H1 (cell line): ENCODE measurements around the gene UNC13D. TPM values are rescaled to one million over a fixed set of nuclear protein-coding genes. Genes with fewer than 3 reads are reported as not detected.
A peak's percentile ranks its signal among the peaks of the same experiment; 100 is the strongest.

ENCODE experiments used
- CBX5 ChIP-seq: fragments of 300-800, 300-1000 bp; sonication (generic); IDR thresholded peaks from 2 replicates; pipeline ENCODE4 v1.7.1; 2016; ENCODE audit warnings: antibody characterized with exemption, low read length, low read depth
- CTCF ChIP-seq, 3 experiments: IDR thresholded peaks; 1 replicate in 2 of 3; 2 replicates in 1 of 3; pipeline versions ENCODE4 v1.5.1 to v1.6.1; 2011; ENCODE audit warnings: low read length in 3 of 3, mild to moderate bottlenecking in 3 of 3, inconsistent platforms in 2 of 3, low read depth in 1 of 3, moderate library complexity in 1 of 3; ENCODE audit not compliant: insufficient read depth in 1 of 3; ENCODE audit errors: control extremely low read depth in 1 of 3
- E2F6 ChIP-seq: IDR thresholded peaks from 2 replicates; pipeline ENCODE4 v1.6.1; 2012; ENCODE audit warnings: inconsistent platforms
- EZH2 ChIP-seq: fragments of 200-600 bp; sonication (generic); IDR thresholded peaks from 2 replicates; pipeline ENCODE4 v1.7.1; 2012; ENCODE audit warnings: low read depth, mild to moderate bottlenecking, moderate library complexity, low read length, inconsistent platforms; ENCODE audit not compliant: severe bottlenecking
- GTF2F1 ChIP-seq: IDR thresholded peaks from 2 replicates; pipeline ENCODE4 v1.6.1; 2012; ENCODE audit warnings: low read depth, low read length, improper control_type of control experiment, borderline replicate concordance
- HDAC2 ChIP-seq, 2 experiments: fragments of 300-600 bp in 1 of 2; sonication (generic) in 1 of 2; IDR thresholded peaks; 2 replicates each; pipeline ENCODE4 v1.6.1; 2011 to 2012; ENCODE audit warnings: low read depth in 2 of 2, low read length in 2 of 2, mild to moderate bottlenecking in 2 of 2, moderate library complexity in 2 of 2, borderline replicate concordance in 1 of 2, inconsistent platforms in 1 of 2
- HDAC6 ChIP-seq: IDR thresholded peaks from one replicate; pipeline ENCODE4 v1.7.1; 2012; ENCODE audit warnings: low read depth, mild to moderate bottlenecking, inconsistent platforms, low read length, moderate library complexity
- KDM4A ChIP-seq: IDR thresholded peaks from one replicate; pipeline ENCODE4 v1.7.1; 2012; ENCODE audit warnings: low read depth, mild to moderate bottlenecking, moderate library complexity, low read length, inconsistent platforms; ENCODE audit not compliant: severe bottlenecking
- PHF8 ChIP-seq: fragments of 200-600 bp; sonication (generic); conservative IDR thresholded peaks from 2 replicates; pipeline ENCODE4 v1.7.1; 2012; ENCODE audit warnings: low read depth, mild to moderate bottlenecking, inconsistent platforms, low read length, moderate library complexity
- RXRA ChIP-seq: IDR thresholded peaks from 2 replicates; pipeline ENCODE4 v1.6.1; 2011; ENCODE audit warnings: low read depth, mild to moderate bottlenecking, low read length, moderate library complexity; ENCODE audit not compliant: insufficient read depth
- SIN3A ChIP-seq, 2 experiments: IDR thresholded peaks in 1 of 2; conservative IDR thresholded peaks in 1 of 2; 2 replicates each; pipeline ENCODE4 v1.6.1; 2011 to 2012; ENCODE audit warnings: low read length in 2 of 2, improper control_type of control experiment in 1 of 2, low read depth in 1 of 2, mild to moderate bottlenecking in 1 of 2
- SIRT6 ChIP-seq: IDR thresholded peaks from one replicate; pipeline ENCODE4 v1.7.1; 2012; ENCODE audit warnings: low read length, inconsistent platforms
- TAF7 ChIP-seq: optimal IDR thresholded peaks from 2 replicates; pipeline ENCODE3; 2011; ENCODE audit warnings: low read depth, mild to moderate bottlenecking, inconsistent platforms, low read length, moderate library complexity, borderline replicate concordance
- USF2 ChIP-seq: IDR thresholded peaks from 2 replicates; pipeline ENCODE4 v1.6.1; 2011; ENCODE audit warnings: low read length, improper control_type of control experiment
- YY1 ChIP-seq: IDR thresholded peaks from 2 replicates; pipeline ENCODE4 v1.6.1; 2011; ENCODE audit warnings: low read depth, mild to moderate bottlenecking, low read length
- ZNF274 ChIP-seq: IDR thresholded peaks from 2 replicates; pipeline ENCODE4 v1.7.0; 2012; ENCODE audit warnings: low read length, borderline replicate concordance; ENCODE audit errors: extremely low read depth
- polyA plus RNA-seq, 7 experiments: library from polyadenylated mRNA; depleted of rRNA in 3 of 7; stranded (reverse) in 5 of 7; unstranded in 2 of 7; fragments of >200 nt in 5 of 7; fragments of 200-250 nt in 2 of 7; gene quantifications; 1 replicate in 5 of 7; 2 replicates in 1 of 7; 4 replicates in 1 of 7; pipeline versions ENCODE4 v1.2.1 to v1.2.3, GENCODE V29; 2011 to 2013; ENCODE audit warnings: missing spikeins in 2 of 7, mixed read lengths in 2 of 7
- total RNA-seq: library from RNA; stranded (reverse); fragmentation: NEBNext Ultra II Directional; extraction: Animal tissue kit (Norgen Biotek cat#: 25700); gene quantifications from 2 replicates; pipeline ENCODE4 v1.2.1, GENCODE V29; 2021

UNC13D gene
- total and polyA plus RNA-seq, 2 of the 8 experiments (the other 6 are each of a cell fraction or from before 2014, with no cell fraction given) = 3.6 to 8.4 TPM

- TF ChIP-seq RXRA (no peak), USF2 (no peak), SIN3A (conservative IDR thresholded peaks at IDR 0.05 in 1 of 2, IDR thresholded peaks at IDR 0.05 in 1 of 2; ENCODE audit: low read depth in 1 of 2, low read length in 2 of 2) (0 out of 4 replicates have a peak, but pooled peaks have one; percentile 18 to 45), HDAC6 (no peak), PHF8 (no peak), ZNF274 (no peak), HDAC2 (IDR thresholded peaks at IDR 0.05; ENCODE audit: borderline replicate concordance in 1 of 2, low read depth in 2 of 2, low read length in 2 of 2) (no peak), EZH2 (peak; percentile 11), YY1 (no peak), CBX5 (no peak), TAF7 (peak; percentile 28), CTCF (IDR thresholded peaks at IDR 0.05; ENCODE audit: control extremely low read depth in 1 of 3, insufficient read depth in 1 of 3, low read depth in 1 of 3, low read length in 3 of 3) (peak; percentile 53 to 69 (median 57)), KDM4A (peak; percentile 73), SIRT6 (no peak), E2F6 (peak; percentile 63), GTF2F1 (no peak)
Measured at GRCh38 chr17:75877752-75878173, 33.6 kb upstream of the UNC13D start (continued).
